Fibroblast of upper back skin (primary cell): Measurements from ENCODE around the gene CORO2B.
A peak's percentile ranks its signal among the peaks of the same experiment; 100 is the strongest.

Experiments
- DNase-seq: peaks from one replicate; pipeline ENCODE4 v3.0.0-alpha.2; 2013

Gene CORO2B

DNA sequence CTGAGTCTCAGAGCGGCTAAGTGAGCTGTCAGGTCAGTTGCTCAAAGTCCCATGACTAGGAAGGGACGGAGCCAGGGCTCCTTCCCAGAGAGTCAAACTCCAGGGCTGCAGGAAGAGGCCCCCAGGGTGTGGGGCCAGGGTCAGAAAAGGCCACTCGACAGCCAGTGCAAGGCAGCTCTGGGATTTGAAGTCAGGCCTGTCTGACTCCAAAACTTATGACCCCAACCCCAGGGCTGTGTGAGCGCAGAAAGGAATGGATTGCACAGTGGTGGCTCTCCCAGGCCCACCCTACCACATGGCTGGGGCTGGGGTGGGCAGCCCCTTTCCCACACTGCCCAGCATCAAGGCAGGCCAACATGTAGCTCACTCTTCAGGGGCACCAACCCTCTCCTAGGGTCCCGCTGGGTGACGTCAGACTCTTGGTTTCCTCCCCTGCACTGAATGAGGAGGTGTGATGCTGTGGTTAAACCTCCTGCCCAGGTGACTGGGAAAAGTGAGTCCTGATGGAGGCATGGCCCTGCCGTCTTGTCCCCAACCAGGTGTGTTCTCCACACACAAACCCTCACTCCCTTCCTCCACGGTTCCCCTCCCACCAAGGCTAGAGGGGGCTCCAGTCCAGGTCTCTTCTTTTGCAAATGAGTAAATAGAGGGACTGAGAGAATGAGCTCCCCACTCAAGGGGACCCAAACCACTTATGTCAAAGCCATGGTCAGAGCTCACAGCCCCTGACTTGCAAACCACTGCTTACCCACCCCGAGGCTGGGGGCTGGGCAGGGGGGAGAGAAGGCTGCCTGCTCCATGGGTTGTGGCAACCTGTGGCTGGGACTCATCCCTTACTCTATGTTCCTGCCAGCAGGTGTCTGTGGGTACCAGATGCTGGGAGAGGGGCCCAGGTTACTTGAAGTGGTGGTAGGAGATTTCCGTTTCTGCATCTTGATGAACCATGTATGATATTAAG is 23.8 kb upstream of the CORO2B start:
- DNase-seq, result no peak

DNA sequence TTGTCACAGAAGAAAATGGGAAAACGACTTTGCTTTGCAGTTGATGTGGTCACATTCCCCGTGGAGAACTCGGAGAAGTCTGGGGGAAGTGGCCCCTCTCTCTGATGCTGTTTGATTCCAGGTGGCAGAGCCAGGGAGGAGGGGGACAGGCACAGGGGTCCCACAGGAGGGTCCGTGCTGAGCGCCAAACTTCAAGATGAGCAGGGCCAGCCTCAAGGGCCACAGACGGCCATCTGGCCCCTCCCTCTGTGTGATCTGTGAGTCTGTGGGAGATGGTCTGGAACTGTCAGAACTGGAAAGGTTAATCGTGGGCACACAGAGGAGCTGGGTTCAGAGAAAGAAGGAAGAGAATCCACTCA is 23.1 kb upstream of the CORO2B start:
- DNase-seq, result no peak

- no peak for DNase-seq
Measured at GRCh38 chr15:68556139-68556990, 22.4 kb upstream of the CORO2B start.

DNA sequence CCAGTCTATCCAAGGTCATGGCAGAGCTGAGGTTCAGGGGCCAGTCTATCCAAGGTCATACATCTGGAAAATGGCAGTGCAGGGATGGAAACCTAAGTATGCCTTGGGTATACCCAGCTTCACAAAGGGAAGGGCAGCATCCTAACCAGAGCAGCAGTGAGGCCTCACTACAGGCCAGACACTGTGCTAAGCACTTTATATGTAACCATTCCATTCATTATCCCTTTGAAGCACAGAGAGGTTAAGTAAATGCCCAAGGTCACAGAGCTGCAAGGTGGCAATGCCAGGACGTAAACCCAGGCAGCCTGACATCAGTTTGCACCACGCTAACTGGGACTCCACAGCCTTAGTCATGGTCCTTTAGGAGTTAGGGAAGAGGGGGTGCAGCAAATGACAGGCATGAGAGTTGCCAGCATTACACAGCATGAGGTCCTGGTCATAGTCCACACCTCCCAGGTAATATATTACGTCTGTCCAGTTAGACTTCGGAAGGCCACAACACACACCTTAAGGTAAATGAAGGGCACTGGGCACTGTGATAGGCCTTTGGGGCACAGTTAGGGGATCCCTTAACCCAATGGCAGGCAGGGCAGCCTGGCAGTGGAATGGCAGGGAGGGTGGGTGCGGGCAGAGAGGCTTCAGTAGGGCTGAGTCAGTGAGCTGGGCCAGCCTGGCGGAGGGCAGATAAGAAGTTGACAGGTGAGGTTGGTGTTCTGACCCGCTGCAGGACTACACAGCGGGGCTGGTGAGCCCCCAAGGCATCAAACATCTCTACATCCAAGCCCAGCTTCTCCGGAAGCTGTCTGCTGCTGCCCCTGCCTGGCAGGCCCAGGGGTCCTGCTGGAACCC is 21.1 kb upstream of the CORO2B start:
- DNase-seq, result no peak

- no peak for DNase-seq
Measured at GRCh38 chr15:68558318-68559305, 20.2 kb upstream of the CORO2B start.

- DNase-seq, result peak; percentile 74
Measured at GRCh38 chr15:68559345-68560310, 19.2 kb upstream of the CORO2B start.

DNA sequence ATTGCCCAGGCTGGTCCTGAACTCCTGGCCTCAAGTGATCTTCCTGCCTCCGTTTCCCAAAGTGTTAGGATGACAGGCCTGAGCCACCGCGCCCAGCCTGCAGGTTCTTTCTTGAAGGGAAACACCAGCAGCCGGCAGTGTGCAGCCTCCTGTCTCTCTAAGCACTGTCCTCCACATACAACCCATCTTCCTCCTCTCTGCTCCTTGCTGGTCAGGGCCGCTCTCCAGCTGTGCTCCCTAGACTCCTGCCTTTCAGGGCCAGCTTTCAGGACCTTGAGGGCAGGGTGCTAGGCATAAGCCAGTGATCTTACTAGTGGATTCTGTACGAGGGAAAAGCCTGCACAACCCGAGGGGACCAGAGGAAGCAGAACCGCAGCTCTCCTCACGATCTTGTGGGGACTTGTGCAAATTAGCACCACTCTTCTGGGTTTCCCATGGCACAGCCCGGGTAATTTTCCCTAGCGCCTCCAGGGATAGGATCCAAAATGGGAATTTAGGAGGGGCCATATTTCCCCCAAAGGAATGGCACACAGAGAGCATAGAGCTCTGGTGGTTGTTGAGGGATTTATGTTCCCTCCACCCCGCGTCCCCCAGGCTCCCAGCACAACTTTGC is 18.2 kb upstream of the CORO2B start:
- no peak for DNase-seq

- no peak for DNase-seq
Measured at GRCh38 chr15:68561171-68561900, 17.5 kb upstream of the CORO2B start.

DNA sequence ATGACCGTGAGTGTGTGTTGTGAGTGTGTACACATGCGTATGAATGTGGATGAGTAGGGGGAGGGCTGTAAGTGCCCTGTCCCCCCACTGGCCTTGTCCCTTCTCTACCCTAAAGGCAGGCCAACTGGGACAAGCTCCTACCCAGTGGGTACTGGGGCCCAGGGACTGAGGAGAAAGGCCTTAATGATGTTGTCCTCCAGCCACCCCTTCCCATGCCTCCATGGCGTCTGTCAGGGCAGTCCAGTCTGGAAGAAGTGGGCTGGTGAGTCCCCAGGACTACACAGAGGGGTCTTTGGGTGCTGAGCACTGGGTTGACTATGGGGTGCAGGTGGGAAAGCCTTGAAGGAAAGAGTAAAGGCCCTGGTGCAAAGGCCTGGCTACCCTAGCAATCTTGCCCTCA is 16.9 kb upstream of the CORO2B start:
- DNase-seq, result no peak

DNA sequence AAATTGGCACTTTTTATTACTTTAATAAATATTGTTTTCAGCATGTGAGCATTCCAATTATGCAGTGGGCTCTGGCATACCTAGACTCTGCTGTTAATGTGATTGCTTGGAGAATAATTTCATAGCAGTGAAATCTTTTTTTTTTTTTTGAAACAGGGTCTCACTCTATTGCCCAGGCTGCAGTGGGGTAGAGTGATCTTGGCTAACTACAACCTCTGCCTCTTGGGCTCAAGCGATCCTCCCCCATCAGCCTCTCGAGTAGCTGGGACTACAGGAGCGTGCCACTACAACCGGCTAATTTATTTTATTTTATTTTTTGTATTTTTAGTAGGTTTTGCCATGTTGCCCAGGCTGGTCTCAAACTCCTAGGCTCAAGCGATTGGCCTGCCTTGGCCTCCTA is 14.6 kb upstream of the CORO2B start:
- DNase-seq, result no peak

- peak; percentile 42 for DNase-seq
Measured at GRCh38 chr15:68565234-68565633, 13.6 kb upstream of the CORO2B start.

DNA sequence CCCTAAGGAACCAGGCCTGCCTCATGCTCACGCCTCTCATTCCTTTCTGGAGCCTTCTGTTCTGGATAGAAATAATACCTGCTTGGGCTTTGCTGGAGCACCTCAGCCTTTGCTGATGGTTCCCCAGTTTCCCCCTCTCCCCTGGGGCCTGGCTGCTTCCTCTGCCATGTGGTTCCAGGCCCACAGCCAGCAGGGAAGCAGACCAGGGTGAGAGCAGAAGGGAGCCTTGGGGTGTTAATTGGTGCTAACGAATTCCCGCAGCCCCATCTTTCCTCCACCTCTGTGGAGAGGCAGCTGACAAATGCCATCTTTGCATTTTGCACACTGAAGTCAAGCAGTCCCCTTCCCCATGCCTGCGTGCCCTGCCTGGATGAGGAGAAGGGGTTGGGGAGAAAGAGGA is 13.1 kb upstream of the CORO2B start:
- DNase-seq, result no peak

DNA sequence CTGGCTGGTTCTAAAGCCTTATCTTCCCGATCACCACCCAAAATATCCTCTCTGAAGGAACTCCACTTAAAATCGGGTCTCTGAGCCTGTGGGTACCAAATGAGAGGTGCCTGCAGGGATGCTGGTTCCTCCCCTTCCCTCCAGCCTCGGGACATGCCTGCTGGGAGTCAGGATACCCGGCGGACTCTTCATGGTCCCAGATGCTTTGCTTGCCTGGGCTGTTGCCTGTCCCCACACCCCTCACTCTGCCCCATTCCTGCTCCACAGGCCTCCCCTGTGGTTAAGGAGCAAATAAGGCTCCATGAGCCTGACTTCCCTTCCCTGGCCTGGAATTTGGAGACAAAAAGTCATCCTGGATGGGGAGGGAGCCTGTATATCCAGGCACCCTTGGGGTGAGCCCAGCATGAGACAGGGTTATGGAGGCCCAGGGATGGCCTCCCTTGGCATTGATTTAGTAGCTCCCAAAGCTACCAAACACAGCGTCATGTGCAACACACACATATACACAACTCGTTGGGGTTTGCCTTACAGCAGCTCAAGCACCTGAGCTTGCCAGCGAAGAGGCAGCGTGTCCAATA is 12.3 kb upstream of the CORO2B start:
- no peak for DNase-seq

DNA sequence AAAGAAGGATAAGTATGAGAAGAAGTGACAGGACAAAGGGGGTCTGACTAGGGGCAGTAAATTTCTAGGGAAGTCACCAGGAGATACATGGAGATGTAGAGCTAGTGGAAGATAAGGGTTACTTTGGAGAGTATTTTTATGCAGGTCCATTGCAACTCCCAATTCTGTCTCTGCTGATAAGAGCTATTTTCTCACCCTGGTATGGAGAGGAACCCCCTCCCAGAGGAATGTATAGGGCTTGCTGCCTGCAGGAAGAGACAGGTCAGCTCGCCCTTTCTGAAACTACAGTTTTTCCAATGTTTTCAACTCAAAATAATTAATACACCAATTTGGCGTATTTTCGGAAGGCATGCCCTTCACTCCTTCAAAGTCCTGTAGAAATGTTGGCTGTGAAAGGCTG is 11.4 kb upstream of the CORO2B start:
- DNase-seq, result no peak

DNA sequence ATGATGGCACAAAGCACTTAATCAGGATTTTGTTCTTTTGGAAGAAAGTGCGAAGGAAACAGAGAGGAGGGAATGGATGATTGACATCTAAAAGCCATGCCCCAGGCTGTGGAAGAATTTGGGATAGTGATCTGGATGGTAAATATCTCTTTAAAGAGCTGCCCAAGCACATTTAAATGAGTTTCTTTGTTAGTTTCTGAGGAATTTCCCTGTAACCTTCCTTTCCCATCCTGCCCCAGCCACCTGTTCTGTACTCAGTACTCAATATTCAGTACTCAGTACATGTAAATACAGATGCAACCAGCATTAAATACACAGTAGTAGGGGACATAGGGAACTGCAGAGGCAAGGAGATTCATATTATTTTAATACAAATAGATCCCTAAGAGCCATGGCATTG is 7.8 kb upstream of the CORO2B start:
- DNase-seq, result no peak

- no peak for DNase-seq
Measured at GRCh38 chr15:68571582-68571981, 7.2 kb upstream of the CORO2B start.

DNA sequence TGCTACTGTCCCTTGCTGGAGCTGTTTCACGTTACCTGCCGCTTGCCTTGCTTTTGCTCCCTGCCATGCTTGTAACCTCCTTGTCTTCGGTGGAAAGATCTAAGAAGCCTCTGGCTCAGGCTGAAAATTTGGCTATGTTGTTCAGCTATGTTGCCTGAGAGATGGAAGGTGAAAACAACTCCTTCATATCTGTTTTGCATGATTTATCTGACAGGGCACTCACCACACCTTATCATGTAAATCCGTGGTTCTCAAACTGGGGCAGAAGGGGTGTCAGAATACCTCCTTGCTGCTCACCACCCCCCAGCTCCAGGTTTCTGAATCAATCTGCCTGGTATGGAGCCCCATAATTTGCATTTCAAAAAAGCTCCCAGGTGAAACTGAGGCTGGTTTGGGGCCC is 6.5 kb upstream of the CORO2B start:
- DNase-seq, result no peak

- no peak for DNase-seq
Measured at GRCh38 chr15:68572921-68573320, 5.9 kb upstream of the CORO2B start.

DNA sequence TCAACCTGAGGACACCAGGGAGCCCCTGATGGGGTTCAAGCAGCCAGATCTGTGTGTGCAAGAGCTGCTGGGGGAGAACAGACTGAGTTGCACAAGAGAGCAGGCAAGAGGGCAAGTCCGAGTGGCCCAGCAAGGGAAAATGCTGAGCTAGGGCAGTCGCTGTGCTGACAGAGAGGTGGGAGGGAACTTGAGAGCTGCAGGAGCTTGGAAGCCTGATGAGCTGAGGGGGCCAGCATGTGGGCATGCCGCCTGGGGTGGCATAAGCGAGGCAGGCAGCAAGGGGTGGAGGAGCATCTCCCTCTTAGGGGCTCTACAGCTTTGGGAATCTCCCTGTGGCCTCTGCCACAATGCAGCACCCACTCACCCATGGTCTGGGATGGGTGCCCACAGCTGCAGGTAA is 4.7 kb upstream of the CORO2B start:
- no peak for DNase-seq
